OCI-LY7 (cell line): ENCODE measurements around the gene MSLN. TPM values are rescaled to one million over a fixed set of nuclear protein-coding genes. Genes with fewer than 3 reads are reported as not detected.
"Not testable (repeated sequence)": the region's sequence is repeated elsewhere in the genome, so short reads cannot be mapped to it uniquely, and the experiment has no call there.

Source experiments
- BruUV-seq: library from RNA; stranded (reverse); fragments of 400-500 nt; replicated peaks from 2 replicates; lab custom pipeline; 2021; lab: Mats Ljungman, UMichigan
- CTCF ChIA-PET: fragments of 300-600 bp; sonication (Branson Sonifier 250); formaldehyde crosslinking; loops from one replicate; lab custom pipeline; 2022; ENCODE audit warnings: antibody characterized with exemption; ENCODE audit not compliant: unreplicated experiment; lab: Charles Lee
- POLR2A ChIA-PET: fragments of 300-600 bp; sonication (Branson Sonifier 250); formaldehyde crosslinking; loops from one replicate; lab custom pipeline; 2022; ENCODE audit warnings: antibody characterized with exemption; lab: Charles Lee
- DNase-seq: peaks from one replicate; pipeline ENCODE4 v3.0.0-alpha.2; 2015; ENCODE audit warnings: low spot score
- H2AFZ ChIP-seq: fragments of 200-600 bp; sonication (generic), shearing (Covaris generic); 2 replicates; pipeline ENCODE4 v1.6.1; 2014; ENCODE audit warnings: mild to moderate bottlenecking, antibody characterized with exemption, low read length, moderate library complexity
- H3K27ac ChIP-seq: fragments of 200-600 bp; sonication (generic); 2 replicates; pipeline ENCODE4 v1.5.1; 2014; ENCODE audit warnings: mixed run types, low read depth, mild to moderate bottlenecking, moderate library complexity, low read length, inconsistent platforms; ENCODE audit not compliant: poor library complexity, severe bottlenecking
- H3K36me3 ChIP-seq: fragments of 200-600 bp; sonication (generic); 2 replicates; pipeline ENCODE4 v1.6.1; 2014; ENCODE audit warnings: mild to moderate bottlenecking, antibody characterized with exemption, low read length, moderate library complexity, mixed read lengths; ENCODE audit not compliant: insufficient read depth
- H3K4me1 ChIP-seq: fragments of 200-600 bp; sonication (generic); 2 replicates; pipeline ENCODE4 v1.5.1; 2014; ENCODE audit warnings: mild to moderate bottlenecking, low read length; ENCODE audit not compliant: insufficient read depth, poor library complexity, severe bottlenecking
- H3K4me2 ChIP-seq: fragments of 200-600 bp; sonication (generic); 2 replicates; pipeline ENCODE4 v1.6.1; 2014; ENCODE audit warnings: mild to moderate bottlenecking, low read length
- H3K4me3 ChIP-seq: fragments of 200-600 bp; sonication (generic); 2 replicates; pipeline ENCODE4 v1.5.1; 2014; ENCODE audit warnings: mild to moderate bottlenecking, low read depth, low read length; ENCODE audit not compliant: poor library complexity, severe bottlenecking
- H3K79me2 ChIP-seq: fragments of 200-600 bp; sonication (generic); 2 replicates; pipeline ENCODE4 v1.6.1; 2016; ENCODE audit warnings: low read depth, mild to moderate bottlenecking, low read length, moderate library complexity, mixed read lengths; ENCODE audit not compliant: insufficient read depth
- H3K9me2 ChIP-seq: fragments of 200-600 bp; sonication (generic); 2 replicates; pipeline ENCODE4 v1.6.1; 2016; ENCODE audit warnings: mild to moderate bottlenecking, low read length, mixed read lengths; ENCODE audit not compliant: insufficient read depth
- H3K9me3 ChIP-seq: fragments of 200-600 bp; sonication (generic); 2 replicates; pipeline ENCODE4 v1.6.1; 2014; ENCODE audit warnings: mild to moderate bottlenecking, mixed run types, low read length, mixed read lengths
- H4K20me1 ChIP-seq: fragments of 200-600 bp; sonication (generic); 2 replicates; pipeline ENCODE4 v1.6.1; 2014; ENCODE audit warnings: mild to moderate bottlenecking, antibody characterized with exemption, low read length, moderate library complexity, mixed read lengths; ENCODE audit not compliant: insufficient read depth
- EZH2phosphoT487 ChIP-seq: fragments of 200-600 bp; sonication (generic); IDR thresholded peaks from 2 replicates; pipeline ENCODE4 v1.6.1; 2018; ENCODE audit warnings: low read depth, borderline replicate concordance, mild to moderate bottlenecking, mixed run types, antibody characterized with exemption, low read length, moderate library complexity, mixed read lengths
- intact Hi-C: fragments of 100-400 bp; cut with micrococcal nuclease; formaldehyde crosslinking; loops from one replicate; pipeline ENCODE4 v1.10.0; 2022; ENCODE audit not compliant: unreplicated experiment
- total RNA-seq, 2 experiments: library from RNA; depleted of rRNA in 1 of 2; stranded (reverse); fragments of >200 nt in 1 of 2; shearing (Covaris generic) in 1 of 2; gene quantifications; 2 replicates each; pipeline ENCODE4 v1.2.3, GENCODE V29; 2014 to 2022
- TF ChIP-seq, protein P1 (sequence below): fragments of 200-600 bp; sonication (generic); conservative IDR thresholded peaks from 2 replicates; pipeline ENCODE4 v1.5.1; 2014; ENCODE audit warnings: mild to moderate bottlenecking, antibody characterized with exemption, low read length, moderate library complexity, mixed read lengths

MSLN gene
- total RNA-seq, 2 experiments from 2014 or later, result 0.13 to 0.44 TPM

DNA sequence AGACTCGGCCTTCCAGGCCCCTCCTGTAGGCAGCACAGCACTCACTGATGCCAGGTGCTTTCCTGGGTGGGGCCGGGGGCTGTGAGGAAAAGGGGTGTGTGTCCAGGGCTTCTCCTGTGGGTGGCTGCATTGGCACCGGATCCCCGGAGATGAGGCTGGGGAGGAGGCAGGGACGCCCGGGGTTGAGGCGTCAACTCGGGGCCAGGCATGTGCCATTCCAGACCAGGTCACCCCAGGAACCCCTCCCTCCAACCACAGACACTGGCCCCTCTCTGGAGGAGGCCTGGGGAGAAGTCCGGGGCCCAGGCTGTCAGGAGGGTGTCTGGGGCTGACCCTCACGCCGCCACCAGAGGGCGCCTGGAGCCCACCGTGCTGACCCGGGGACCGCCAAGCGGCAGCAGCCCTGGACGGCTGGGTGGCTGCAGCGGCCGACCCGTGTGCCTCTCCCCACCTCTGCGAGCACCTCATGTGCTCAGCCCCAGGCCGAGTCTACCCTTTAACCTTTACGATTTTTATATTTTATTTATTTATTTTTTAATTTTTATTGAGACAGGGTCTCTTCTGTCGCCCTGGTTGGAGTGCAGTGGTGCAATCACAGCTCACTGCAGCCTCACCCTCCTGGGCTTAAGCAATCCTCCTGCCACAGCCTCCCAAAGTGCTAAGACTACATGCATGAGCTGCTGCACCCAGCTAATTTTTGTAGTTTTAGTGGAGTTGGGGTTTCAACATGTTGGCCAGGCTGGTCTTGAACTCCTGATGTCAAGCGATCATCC lies 48.8 kb upstream of the MSLN start:
- POLR2A ChIA-PET, result interaction anchor here (0.7 to 1.0 kb wide), 2 partner anchors 10 to 28 kb away, joined by 3 to 6 read pairs; no protein-coding TSS in a partner anchor
- intact Hi-C loops, result loop anchor here (1.0 kb wide), 1 partner anchor 74 kb away; no protein-coding TSS in a partner anchor
- no peak overlapping the region for H3K27ac ChIP-seq
- H3K4me3 ChIP-seq, result no peak overlapping the region
- H3K79me2 ChIP-seq, result no peaks in the 10 kb centered on the region
- DNase-seq, result peak; percentile 82
- TF ChIP-seq EZH2phosphoT487, result no peak
- TF ChIP-seq, protein P1, sequence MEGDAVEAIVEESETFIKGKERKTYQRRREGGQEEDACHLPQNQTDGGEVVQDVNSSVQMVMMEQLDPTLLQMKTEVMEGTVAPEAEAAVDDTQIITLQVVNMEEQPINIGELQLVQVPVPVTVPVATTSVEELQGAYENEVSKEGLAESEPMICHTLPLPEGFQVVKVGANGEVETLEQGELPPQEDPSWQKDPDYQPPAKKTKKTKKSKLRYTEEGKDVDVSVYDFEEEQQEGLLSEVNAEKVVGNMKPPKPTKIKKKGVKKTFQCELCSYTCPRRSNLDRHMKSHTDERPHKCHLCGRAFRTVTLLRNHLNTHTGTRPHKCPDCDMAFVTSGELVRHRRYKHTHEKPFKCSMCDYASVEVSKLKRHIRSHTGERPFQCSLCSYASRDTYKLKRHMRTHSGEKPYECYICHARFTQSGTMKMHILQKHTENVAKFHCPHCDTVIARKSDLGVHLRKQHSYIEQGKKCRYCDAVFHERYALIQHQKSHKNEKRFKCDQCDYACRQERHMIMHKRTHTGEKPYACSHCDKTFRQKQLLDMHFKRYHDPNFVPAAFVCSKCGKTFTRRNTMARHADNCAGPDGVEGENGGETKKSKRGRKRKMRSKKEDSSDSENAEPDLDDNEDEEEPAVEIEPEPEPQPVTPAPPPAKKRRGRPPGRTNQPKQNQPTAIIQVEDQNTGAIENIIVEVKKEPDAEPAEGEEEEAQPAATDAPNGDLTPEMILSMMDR, result peak; percentile 84
- H3K36me3 ChIP-seq, result no peaks in the 10 kb centered on the region
- H3K9me2 ChIP-seq, result no peaks in the 10 kb centered on the region
- no peak overlapping the region for H2AFZ ChIP-seq
- H3K9me3 ChIP-seq, result no peaks in the 10 kb centered on the region
- peaks cover 17% of the 10 kb centered on the region for H3K4me1 ChIP-seq
- BruUV-seq, result no TSS peak
- H4K20me1 ChIP-seq, result no peaks in the 10 kb centered on the region
- H3K4me2 ChIP-seq, result no peak overlapping the region
- CTCF ChIA-PET, result interaction anchor here (0.6 kb wide), 1 partner anchor 19 kb away, joined by 4 read pairs; no protein-coding TSS in a partner anchor

DNA sequence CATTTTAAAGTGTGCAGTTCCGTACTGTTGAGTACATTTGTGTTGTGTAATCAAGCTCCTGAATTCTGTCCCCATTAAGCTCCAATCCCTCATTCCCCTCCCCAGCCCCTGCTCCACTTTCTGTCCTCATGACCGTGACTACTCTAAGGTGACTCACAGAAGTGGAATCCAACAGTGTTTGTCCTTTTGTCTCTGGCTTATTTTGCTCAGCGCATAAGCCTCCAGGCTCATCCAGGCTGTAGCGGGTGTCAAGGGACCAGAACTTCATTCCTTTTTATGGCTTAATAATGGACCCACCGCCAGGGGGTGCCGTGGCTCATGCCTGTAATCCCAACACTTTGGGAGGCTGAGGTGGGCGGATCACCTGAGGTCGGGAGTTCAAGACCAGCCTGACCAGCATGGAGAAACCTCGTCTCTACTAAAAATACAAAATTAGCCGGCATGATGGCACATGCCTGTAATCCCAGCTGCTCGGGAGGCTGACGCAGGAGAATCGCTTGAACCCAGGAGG lies 47.7 kb upstream of the MSLN start:
- H3K9me2 ChIP-seq, H2AFZ ChIP-seq, intact Hi-C loops, H4K20me1 ChIP-seq, H3K27ac ChIP-seq, H3K9me3 ChIP-seq, H3K36me3 ChIP-seq, BruUV-seq, H3K4me2 ChIP-seq, H3K4me3 ChIP-seq, H3K79me2 ChIP-seq: not testable (repeated sequence)
- H3K4me1 ChIP-seq, result peaks cover 17% of the 10 kb centered on the region
- POLR2A ChIA-PET, result interaction anchor here (0.7 to 1.0 kb wide), 2 partner anchors 9 to 27 kb away, joined by 3 to 6 read pairs; no protein-coding TSS in a partner anchor
- TF ChIP-seq, protein P1, result peak; percentile 73
- DNase-seq, result peak; percentile 67
- CTCF ChIA-PET, result interaction anchor here (0.6 kb wide), 1 partner anchor 15 kb away, joined by 3 read pairs; no protein-coding TSS in a partner anchor
